Measurements from ENCODE around the gene LRRFIP2.

- no peak for TF ChIP-seq ZNF274 (IDR thresholded peaks at IDR 0.05; ENCODE audit: low read depth, low read length)
- no peak for TF ChIP-seq SUZ12 (IDR thresholded peaks at IDR 0.05; ENCODE audit: extremely low read depth, insufficient read depth, insufficient read length)
- TF ChIP-seq YY1 (IDR thresholded peaks at IDR 0.05; ENCODE audit: insufficient read depth, insufficient read length) = no peak
Measured at GRCh38 chr3:37098884-37099283, 75.5 kb downstream of the LRRFIP2 start.

Measured in NT2/D1 (cell line).